K562 (cell line): ENCODE results near the gene ENPP7. TPM values are rescaled to one million over a fixed set of nuclear protein-coding genes. Genes with fewer than 3 reads are reported as not detected.

Source experiments
- ATAC-seq: fragments of 200-7000 bp; cut with Tn5 transposase; 3 replicates; pipeline ENCODE4 v1.9.1; 2020; ENCODE audit warnings: moderate library complexity
- BruUV-seq: library from RNA; stranded (reverse); fragments of 400-500 nt; replicated peaks from 2 replicates; lab custom pipeline; 2021; lab: Mats Ljungman, UMichigan
- CTCF ChIA-PET: fragments of 300-600 bp; formaldehyde crosslinking; extraction: SDS; loops from one replicate; lab custom pipeline; 2021; ENCODE audit warnings: low intra/inter-chr PET ratio; lab: Yijun Ruan, JAX
- POLR2A ChIA-PET: fragments of 300-600, 350-650 bp; sonication (Branson Sonifier 250); formaldehyde crosslinking; extraction: SDS; loops from one replicate; lab custom pipeline; 2021; ENCODE audit warnings: antibody characterized with exemption, inconsistent platforms; lab: Yijun Ruan, JAX
- DNase-seq, 4 experiments: peaks; one replicate each; pipeline versions ENCODE4 v3.0.0 to v3.0.0-alpha.2; 2011 to 2018; ENCODE audit warnings: low spot score in 3 of 4, mixed read lengths in 3 of 4; ENCODE audit errors: extremely low read depth in 1 of 4
- FAIRE-seq: peaks from 2 replicates; lab custom pipeline; 2011; peaks lifted over from hg19 to GRCh38; lab: Jason Lieb, UNC
- H2AFZ ChIP-seq: 2 replicates; pipeline ENCODE4 v1.6.0; 2011; ENCODE audit warnings: low read depth, low read length, control low read depth, inconsistent platforms
- H3K27ac ChIP-seq: fragments of 200-600 bp; 3 replicates; pipeline ENCODE4 v1.8.0; 2011; ENCODE audit warnings: low read depth, mild to moderate bottlenecking, control low read depth, inconsistent platforms, low read length, moderate library complexity, mixed read lengths; ENCODE audit errors: extremely low read depth
- H3K27me3 ChIP-seq, 2 experiments: fragments of 300-600 bp in 1 of 2; 2 replicates in 1 of 2; 3 replicates in 1 of 2; pipeline versions ENCODE4 v1.6.0 to v1.8.0; 2011; ENCODE audit warnings: inconsistent platforms in 2 of 2, low read length in 2 of 2, mild to moderate bottlenecking in 1 of 2, mixed read lengths in 1 of 2, moderate library complexity in 1 of 2; ENCODE audit not compliant: control insufficient read depth in 2 of 2, insufficient read depth in 2 of 2
- H3K36me3 ChIP-seq: fragments of 300-600 bp; 3 replicates; pipeline ENCODE4 v1.8.0; 2011; ENCODE audit warnings: mild to moderate bottlenecking, low read length, inconsistent platforms; ENCODE audit not compliant: control insufficient read depth, insufficient read depth
- H3K4me1 ChIP-seq, 2 experiments: fragments of 200-600 bp in 1 of 2; replicated peaks in 1 of 2; 2 replicates in 1 of 2; 3 replicates in 1 of 2; pipeline versions ENCODE4 v1.5.1 to v1.8.0; 2011; ENCODE audit warnings: inconsistent platforms in 2 of 2, low read length in 2 of 2, mild to moderate bottlenecking in 1 of 2, mixed read lengths in 1 of 2, moderate library complexity in 1 of 2; ENCODE audit not compliant: control insufficient read depth in 2 of 2, insufficient read depth in 2 of 2
- H3K4me2 ChIP-seq: 2 replicates; pipeline ENCODE4 v1.6.1; 2011; ENCODE audit warnings: low read length, control low read depth, inconsistent platforms, mixed read lengths; ENCODE audit not compliant: insufficient read depth
- H3K4me3 ChIP-seq: fragments of 200-600 bp; sonication (generic), shearing (Covaris generic); 2 replicates; pipeline ENCODE4 v1.5.1; 2016; ENCODE audit warnings: control low read depth, inconsistent platforms
- H3K79me2 ChIP-seq: fragments of 200-600 bp; 3 replicates; pipeline ENCODE4 v1.8.0; 2011; ENCODE audit warnings: low read length, inconsistent platforms; ENCODE audit not compliant: control insufficient read depth, insufficient read depth
- H3K9ac ChIP-seq, 2 experiments: 2 replicates each; pipeline versions ENCODE4 v1.6.0 to v1.6.1; 2011; ENCODE audit warnings: low read depth in 2 of 2, low read length in 2 of 2, control low read depth in 1 of 2, inconsistent platforms in 1 of 2, mild to moderate bottlenecking in 1 of 2, mixed read lengths in 1 of 2; ENCODE audit not compliant: insufficient read depth in 1 of 2
- H3K9me1 ChIP-seq: one replicate; pipeline ENCODE4 v1.6.0; 2011; ENCODE audit warnings: inconsistent platforms, mild to moderate bottlenecking, low read length, moderate library complexity; ENCODE audit not compliant: control insufficient read depth, insufficient read depth
- H3K9me3 ChIP-seq: replicated peaks from 2 replicates; pipeline ENCODE4 v1.5.1; 2011; ENCODE audit warnings: low read depth, low read length, inconsistent platforms; ENCODE audit not compliant: control insufficient read depth, insufficient read depth
- H4K20me1 ChIP-seq: replicated peaks from 2 replicates; pipeline ENCODE4 v1.6.1; 2011; ENCODE audit warnings: low read length, inconsistent platforms, mixed read lengths; ENCODE audit not compliant: control insufficient read depth, insufficient read depth
- ARID4B ChIP-seq: sonication (generic); formaldehyde crosslinking; IDR thresholded peaks from 2 replicates; pipeline ENCODE4 v1.8.0; 2022; ENCODE audit warnings: mild to moderate bottlenecking, missing genetic modification reagents
- MAX ChIP-seq: sonication (generic); formaldehyde crosslinking; IDR thresholded peaks from 2 replicates; pipeline ENCODE4 v1.9.0; 2022; ENCODE audit warnings: mild to moderate bottlenecking, missing genetic modification reagents
- MLX ChIP-seq, 2 experiments: fragments of 450-650 bp in 1 of 2; sonication (generic) in 1 of 2; formaldehyde crosslinking; conservative IDR thresholded peaks; 2 replicates each; pipeline versions ENCODE4 v1.4.0 to v1.8.1; 2020 to 2022; ENCODE audit warnings: mild to moderate bottlenecking in 1 of 2, missing genetic modification reagents in 1 of 2
- RBM22 ChIP-seq: fragments of 200-400 bp; formaldehyde crosslinking; IDR thresholded peaks from 2 replicates; pipeline ENCODE4 v1.6.1; 2018; ENCODE audit warnings: low read length, low read depth; ENCODE audit not compliant: poor library complexity, severe bottlenecking
- RREB1 ChIP-seq: fragments of 250-450 bp; sonication (Bioruptor Pico); IDR thresholded peaks from 2 replicates; pipeline ENCODE4 v1.4.0; 2020
- RUNX1 ChIP-seq: sonication (generic); IDR thresholded peaks from 2 replicates; pipeline ENCODE4 v1.6.1; 2016; ENCODE audit warnings: antibody characterized with exemption, low read depth
- SUPT5H ChIP-seq: fragments of 450-650 bp; IDR thresholded peaks from 2 replicates; pipeline ENCODE4 v1.6.1; 2016
- TAF7 ChIP-seq: fragments of 450-650 bp; IDR thresholded peaks from 2 replicates; pipeline ENCODE4 v1.6.1; 2016; ENCODE audit warnings: missing genetic modification characterization, missing compliant biosample characterization
- ZC3H8 ChIP-seq: fragments of 450-650 bp; IDR thresholded peaks from 2 replicates; pipeline ENCODE4 v1.6.1; 2017
- ZNF217 ChIP-seq: sonication (generic); formaldehyde crosslinking; IDR thresholded peaks from 2 replicates; pipeline ENCODE4 v1.8.0; 2022; ENCODE audit warnings: mild to moderate bottlenecking, missing genetic modification reagents
- ZNF766 ChIP-seq: fragments of 200-800 bp; sonication (Bioruptor generic); conservative IDR thresholded peaks from 2 replicates; pipeline ENCODE4 v1.6.1; 2016; ENCODE audit warnings: missing genetic modification characterization, missing compliant biosample characterization
- WGBS: fragments of 100-300 bp; shearing (Covaris generic); methylation state at CpG from one replicate; pipeline ENCODE4 v1.1.6; 2016; ENCODE audit warnings: low coverage, mixed read lengths; ENCODE audit not compliant: insufficient coverage; ENCODE audit errors: missing lambda C conversion rate; 5-methylcytosine and 5-hydroxymethylcytosine counted together
- in situ Hi-C: fragments of 300-500 bp; cut with MboI; formaldehyde crosslinking; loops from 4 replicates; pipeline ENCODE4 v1.15.0; 2018; ENCODE audit warnings: inconsistent platforms, mixed read lengths
- intact Hi-C: fragments of 100-400 bp; cut with micrococcal nuclease; formaldehyde crosslinking; loops from 2 replicates; pipeline ENCODE4 v1.14.2; 2022
- polyA plus RNA-seq, 8 experiments: library from polyadenylated mRNA; depleted of rRNA in 4 of 8; stranded (reverse) in 5 of 8; unstranded in 3 of 8; fragments of >200 nt; fragmentation: Nextera tagmentation in 2 of 8; fragmentation: Illumina TruSeq in 1 of 8; extraction: Ambion mirVana in 2 of 8; extraction: Trizol in 1 of 8; gene quantifications; 2 replicates each; pipeline versions ENCODE4 v1.2.1 to v1.2.3, GENCODE V29; 2011 to 2014; ENCODE audit warnings: inconsistent platforms in 1 of 8, missing spikeins in 1 of 8
- total RNA-seq, 7 experiments: library from RNA; depleted of rRNA in 6 of 7; stranded (reverse); fragments of >200 nt in 6 of 7; fragmentation: Illumina TruSeq in 2 of 7; extraction: Trizol in 2 of 7; gene quantifications; 2 replicates each; pipeline versions ENCODE4 v1.2.1 to v1.2.3, GENCODE V29; 2011 to 2021; ENCODE audit warnings: low replicate concordance in 1 of 7

ENPP7 gene
- total and polyA plus RNA-seq, 9 of the 15 experiments (the other 6 are each of a cell fraction or from before 2014, with no cell fraction given) = not detected

GRCh38 chr17:79728908-79729471, 1.8 kb upstream of the ENPP7 start:
- Histone ChIP-seq H3K4me1 (peaks cover 4 to 32% of the 10 kb centered on the region in 2 experiments; a peak in 3 of 5 replicates), H3K27ac (no peak overlapping the region), H3K9me1 (no peaks in the 10 kb centered on the region), H3K4me2 (peak overlapping the region; percentile 40), H4K20me1 (no peaks in the 10 kb centered on the region), H3K9me3 (no peaks in the 10 kb centered on the region), H3K27me3 (no peaks in the 10 kb centered on the region), H2AFZ (peak overlapping the region; percentile 97), H3K4me3 (no peak overlapping the region), H3K36me3 (no peaks in the 10 kb centered on the region), H3K9ac (peak overlapping the region in 1 of 2 experiments; percentile 4; a peak in 1 of 4 replicates), H3K79me2 (no peaks in the 10 kb centered on the region)
- peak; percentile 68 for ATAC-seq
- BruUV-seq = no TSS peak
- DNase-seq = peak in 1 of 4 experiments; percentile 31
- WGBS = 37% methylated on average over 20 of the region's 26 CpGs
- ChIA-PET POLR2A (interaction anchor here (0.6 kb wide), 2 partner anchors 18 to 108 kb away, joined by 3 read pairs; no protein-coding TSS in a partner anchor), CTCF (no interaction called here)
- intact Hi-C loops (no loop called here), in situ Hi-C loops (no loop called here)
- no peak for FAIRE-seq
- no peak for TF ChIP-seq ZC3H8
- no peak for TF ChIP-seq RUNX1
- TF ChIP-seq TAF7 (tag) = no peak
- no peak for TF ChIP-seq ARID4B
- no peak for TF ChIP-seq MLX (CRISPR knock-in tag; conservative IDR thresholded peaks at IDR 0.05)
- TF ChIP-seq ZNF766 (CRISPR knock-in tag) = no peak
- TF ChIP-seq MAX = 0 out of 2 replicates have a peak, but pooled peaks have one; percentile 52
- TF ChIP-seq RREB1 (CRISPR knock-in tag) = no peak
- TF ChIP-seq RBM22 = no peak
- no peak for TF ChIP-seq SUPT5H
- TF ChIP-seq ZNF217 (CRISPR knock-in tag) = no peak
